PC-9 (cell line): Measurements from ENCODE around the gene IGF2BP2.

Experiments
- CTCF ChIP-seq: fragments of 200-600 bp; sonication (generic); conservative IDR thresholded peaks from 2 replicates; pipeline ENCODE4 v1.6.1; 2017; ENCODE audit warnings: mixed run types, antibody characterized with exemption, mild to moderate bottlenecking, moderate library complexity
- EZH2 ChIP-seq: fragments of 200-600 bp; sonication (generic); IDR thresholded peaks from 2 replicates; pipeline ENCODE4 v1.8.0; 2017; ENCODE audit warnings: antibody characterized with exemption, low read depth

- no peak for TF ChIP-seq EZH2
- no peak for TF ChIP-seq CTCF
Measured at GRCh38 chr3:185715091-185715490, 109.8 kb downstream of the IGF2BP2 start.
